GM19099 (cell line): ENCODE results near the gene TMEM37.

Experiments used
- POLR2A ChIP-seq: IDR thresholded peaks from 3 replicates; pipeline ENCODE4 v1.6.1; 2011; ENCODE audit warnings: low read depth; ENCODE audit not compliant: insufficient read length; ENCODE audit errors: extremely low read depth

TMEM37 gene

DNA sequence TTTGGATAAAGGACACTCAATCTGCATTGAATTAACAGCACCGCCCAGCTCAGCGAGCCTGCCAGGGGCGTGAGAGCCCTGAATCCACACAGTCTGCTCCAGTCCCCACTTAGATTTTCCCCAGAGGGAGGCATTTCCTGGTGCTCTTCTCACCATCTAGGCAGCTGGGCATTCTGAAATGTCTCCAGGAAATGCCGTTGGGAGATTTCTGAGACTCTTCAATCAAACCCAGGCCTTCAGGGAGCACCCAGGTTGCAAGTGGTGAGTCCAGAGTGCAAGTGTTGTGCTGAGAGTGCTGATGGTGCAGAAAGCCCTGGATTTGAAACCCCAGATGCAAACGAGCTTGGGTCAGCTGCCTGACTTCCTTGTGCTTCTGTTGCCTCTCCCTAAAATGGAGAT lies 23.4 kb upstream of the TMEM37 start:
- no peak for TF ChIP-seq POLR2A

DNA sequence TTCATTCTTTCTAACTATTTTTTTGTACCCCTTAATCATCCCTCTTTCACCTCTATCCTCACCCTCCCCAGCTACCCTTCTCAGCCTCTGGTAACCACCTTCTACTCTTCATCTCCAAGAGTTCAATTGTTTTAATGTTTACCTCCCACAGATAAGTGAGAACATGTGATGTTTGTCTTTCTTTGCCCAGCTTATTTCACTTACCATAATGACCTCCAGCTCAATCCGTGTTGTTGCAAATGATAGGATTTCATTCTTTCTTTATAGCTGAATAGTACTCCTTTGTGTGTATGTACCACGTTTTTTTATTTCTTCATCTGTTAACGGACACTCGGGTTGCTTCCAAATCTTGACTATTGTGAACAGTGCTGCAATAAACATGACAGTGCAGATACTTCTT lies 22.1 kb upstream of the TMEM37 start:
- TF ChIP-seq POLR2A = no peak

DNA sequence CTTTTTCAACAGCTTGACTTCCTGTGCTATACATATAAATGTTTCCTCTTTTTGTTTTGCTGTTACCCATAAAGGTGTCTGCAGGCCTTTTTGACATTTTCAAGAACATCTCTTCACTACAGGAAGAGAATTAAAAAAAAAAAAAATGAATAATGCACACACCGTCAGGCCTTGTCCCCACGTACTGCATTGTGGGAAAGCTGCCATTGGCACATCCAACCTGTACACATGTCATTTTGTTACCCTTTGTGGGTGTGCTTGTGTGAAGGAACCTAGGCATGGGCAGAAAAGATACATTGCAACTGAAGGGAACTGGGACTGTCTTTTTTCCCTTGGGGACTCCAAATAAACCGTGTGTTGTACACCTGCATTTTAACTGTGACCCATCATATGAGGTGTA lies 16.8 kb upstream of the TMEM37 start:
- no peak for TF ChIP-seq POLR2A

DNA sequence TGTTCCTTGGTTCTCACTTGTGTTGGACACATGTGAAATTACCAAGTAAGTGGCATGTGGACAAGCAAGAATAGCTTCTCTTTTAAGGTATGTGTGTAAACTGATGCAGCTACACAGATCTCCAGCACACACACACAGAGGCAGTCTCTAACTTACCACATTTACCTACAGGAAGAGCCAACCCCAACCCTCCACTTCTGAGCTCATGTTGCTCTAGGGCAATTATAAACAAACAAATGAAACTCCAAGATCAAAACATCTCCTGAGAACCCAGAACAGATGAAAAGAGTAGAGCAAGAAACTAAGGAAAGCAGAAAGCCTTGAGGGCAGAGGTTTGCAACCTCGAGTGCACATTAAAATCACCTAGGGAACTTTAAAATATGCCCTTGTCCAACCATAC lies 16.0 kb upstream of the TMEM37 start:
- TF ChIP-seq POLR2A = no peak

- TF ChIP-seq POLR2A = no peak
These were observed 15.2 kb upstream of the TMEM37 start for GRCh38 chr2:119416299-119416923.

- no peak for TF ChIP-seq POLR2A
These were observed 13.7 kb upstream of the TMEM37 start for GRCh38 chr2:119417908-119418307.

GRCh38 chr2:119419065-119419464 lies 12.6 kb upstream of the TMEM37 start:
- TF ChIP-seq POLR2A = no peak

DNA sequence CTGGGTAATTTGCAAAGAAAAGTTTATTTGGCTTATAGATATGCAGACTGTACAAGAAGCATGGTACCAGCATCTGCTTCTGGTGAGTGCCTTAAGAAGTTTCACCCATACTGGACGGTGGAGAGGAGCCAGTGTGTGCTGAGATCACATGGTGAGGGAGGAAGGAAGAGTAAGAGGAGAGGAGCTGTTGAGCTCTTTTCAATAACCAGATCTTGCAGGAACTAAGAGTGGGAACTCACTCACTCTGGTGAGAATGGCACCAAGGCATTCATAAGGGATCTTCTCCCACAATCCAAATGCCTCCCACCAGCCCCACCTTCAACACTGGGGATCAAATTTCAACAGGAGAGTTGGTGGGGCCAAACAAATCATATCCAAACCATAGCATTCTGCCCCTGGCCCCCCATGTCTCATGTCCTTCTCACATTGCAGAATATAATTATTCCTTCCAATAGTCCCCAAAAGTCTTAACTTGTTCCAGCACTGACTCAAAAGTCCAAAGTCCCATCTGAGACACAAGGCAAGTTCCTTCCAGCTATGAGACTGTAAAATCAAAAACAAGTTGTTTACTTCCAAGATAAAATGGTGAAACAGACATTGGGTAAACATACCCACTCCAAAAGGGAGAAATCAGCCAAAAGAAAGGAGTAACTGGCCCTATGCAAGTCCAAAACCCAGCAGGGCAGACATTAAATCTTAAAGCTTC lies 11.7 kb upstream of the TMEM37 start:
- no peak for TF ChIP-seq POLR2A

GRCh38 chr2:119421304-119421703 lies 10.3 kb upstream of the TMEM37 start:
- no peak for TF ChIP-seq POLR2A

DNA sequence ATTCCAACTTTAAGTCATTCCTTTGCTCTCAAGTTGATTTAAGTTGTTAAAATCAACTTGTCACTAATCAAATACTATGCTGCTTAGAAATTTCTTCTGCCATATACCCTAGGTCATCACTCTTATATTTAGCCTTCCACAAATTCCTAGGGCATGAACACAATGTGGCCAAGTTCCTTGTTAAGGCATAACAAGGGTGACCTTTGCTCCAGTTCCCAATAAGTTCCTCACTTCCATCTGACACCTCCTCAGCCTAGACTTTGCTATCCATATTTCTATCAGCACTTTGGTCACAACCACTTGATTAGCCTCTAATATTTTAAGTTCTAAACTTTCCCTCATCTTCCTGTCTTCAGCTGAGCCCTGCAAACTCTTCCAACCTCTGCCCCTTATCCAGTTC lies 9.9 kb upstream of the TMEM37 start:
- TF ChIP-seq POLR2A = no peak

GRCh38 chr2:119422360-119423107 lies 9.1 kb upstream of the TMEM37 start:
- TF ChIP-seq POLR2A = no peak

- no peak for TF ChIP-seq POLR2A
These were observed 8.6 kb upstream of the TMEM37 start for GRCh38 chr2:119423108-119423444.

DNA sequence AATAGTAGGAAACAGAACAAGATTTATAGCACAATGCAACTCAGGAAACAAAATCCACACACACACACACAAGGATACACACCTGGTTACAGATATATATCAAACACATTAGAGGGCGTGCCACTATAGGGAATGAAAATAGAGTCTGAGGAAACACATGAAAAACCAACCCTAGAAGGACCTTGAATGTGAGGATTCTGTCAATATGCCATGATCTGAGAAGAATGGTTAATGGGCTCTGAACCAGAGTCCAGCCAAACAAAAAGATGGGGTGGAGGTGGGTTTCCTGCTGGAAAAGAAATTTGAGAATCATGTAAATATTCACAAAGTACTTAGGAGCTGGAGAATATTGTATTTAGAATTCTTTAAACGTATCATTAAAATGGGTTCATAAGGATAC lies 7.8 kb upstream of the TMEM37 start:
- no peak for TF ChIP-seq POLR2A

- no peak for TF ChIP-seq POLR2A
These were observed 7.2 kb upstream of the TMEM37 start for GRCh38 chr2:119424284-119425118.

DNA sequence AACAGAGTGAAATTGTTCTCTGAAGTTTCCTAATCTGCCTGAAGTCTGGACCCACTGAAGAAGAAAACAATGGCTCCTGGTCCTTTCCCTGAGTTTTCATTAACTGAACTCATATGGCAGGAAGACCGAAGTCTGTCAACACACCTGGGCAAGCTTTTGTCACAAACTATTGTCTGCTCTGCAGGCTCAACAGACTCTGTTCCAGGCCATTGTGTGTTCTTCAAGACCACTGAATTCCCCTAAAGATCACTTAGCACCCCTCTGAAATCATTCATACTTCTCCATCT lies 6.6 kb upstream of the TMEM37 start:
- no peak for TF ChIP-seq POLR2A
